ENCODE results near the gene PCSK5. TPM values are rescaled to one million over a fixed set of nuclear protein-coding genes. Genes with fewer than 3 reads are reported as not detected.

PCSK5 gene
- total and polyA plus RNA-seq, 2 of the 8 experiments (the other 6 are each of a cell fraction or from before 2014, with no cell fraction given): 5.5 to 10.7 TPM

DNA sequence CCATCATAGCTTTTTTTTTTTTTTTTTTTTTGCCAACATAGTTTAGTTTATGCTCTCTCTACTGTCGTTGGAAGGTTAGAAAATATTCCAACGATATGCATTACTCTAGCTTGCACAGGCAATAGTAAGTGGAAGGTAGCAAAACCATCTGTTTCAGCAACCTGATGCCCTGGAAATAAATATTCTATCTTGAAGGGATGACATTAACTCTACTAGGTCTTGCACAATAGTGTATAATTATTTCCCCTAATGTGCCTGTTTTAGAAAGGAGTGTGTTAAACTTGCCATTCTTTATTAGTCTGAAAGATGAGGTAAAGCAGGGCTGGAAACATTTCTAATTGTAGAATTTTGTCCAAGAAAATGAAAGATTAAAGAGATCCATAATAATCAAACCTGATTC lies 111.0 kb downstream of the PCSK5 start:
- Histone ChIP-seq H3K9me3 (ENCODE audit: insufficient read depth in 2 of 2, low read depth in 1 of 2, low read length in 1 of 2) (no peaks in the 10 kb centered on the region), H2BK5ac (ENCODE audit: low read depth, low read length) (no peak overlapping the region), H2BK120ac (replicated peaks; ENCODE audit: low read depth, low read length) (no peak overlapping the region), H3K36me3 (ENCODE audit: control insufficient read depth in 2 of 4, insufficient read depth in 4 of 4, low read length in 3 of 4) (no peaks in the 10 kb centered on the region; a peak in 1 of 8 replicates), H3K79me2 (ENCODE audit: control insufficient read depth in 1 of 2, insufficient read depth in 2 of 2, low read length in 2 of 2) (no peaks in the 10 kb centered on the region), H4K20me1 (replicated peaks in 1 of 2; ENCODE audit: control insufficient read depth in 1 of 2, insufficient read depth in 2 of 2, low read length in 2 of 2) (no peaks in the 10 kb centered on the region), H2AK5ac (ENCODE audit: low read depth, low read length) (no peak overlapping the region), H4K91ac (replicated peaks; ENCODE audit: insufficient read length, low read length) (no peak overlapping the region), H4K8ac (ENCODE audit: extremely low read depth, insufficient read depth, low read length) (no peak overlapping the region), H2BK12ac (ENCODE audit: low read depth, low read length) (no peak overlapping the region), H3K9ac (replicated peaks in 1 of 4; ENCODE audit: extremely low read depth in 1 of 4, low read depth in 3 of 4, low read length in 3 of 4) (no peak overlapping the region), H3K79me1 (ENCODE audit: low read depth, low read length) (no peaks in the 10 kb centered on the region; the same call in 1 of the 2 replicates), H2BK15ac (ENCODE audit: low read length) (no peak overlapping the region), H3K27ac (ENCODE audit: low read depth, low read length) (no peak overlapping the region), H3K23ac (ENCODE audit: insufficient read length) (no peak overlapping the region), H3K18ac (ENCODE audit: extremely low read depth, low read length) (no peak overlapping the region), H2BK20ac (ENCODE audit: low read length) (no peak overlapping the region), H3K4me3 (ENCODE audit: extremely low read depth in 1 of 4, insufficient read depth in 2 of 4, low read depth in 3 of 4, low read length in 4 of 4) (no peak overlapping the region), H3K14ac (ENCODE audit: insufficient read length) (no peak overlapping the region), H3K4me2 (ENCODE audit: insufficient read depth in 1 of 2, low read depth in 2 of 2, low read length in 2 of 2) (no peak overlapping the region), H3K56ac (replicated peaks; ENCODE audit: insufficient read length, low read depth, low read length) (no peak overlapping the region), H3K4ac (replicated peaks; ENCODE audit: insufficient read length, low read depth, low read length) (no peak overlapping the region), H3K23me2 (ENCODE audit: low read depth, low read length) (no peaks in the 10 kb centered on the region), H4K5ac (ENCODE audit: insufficient read length, low read depth, low read length) (no peak overlapping the region), H2AFZ (ENCODE audit: low read length) (no peak overlapping the region), H3K4me1 (replicated peaks in 1 of 4; ENCODE audit: control insufficient read depth in 3 of 4, insufficient read depth in 4 of 4, low read length in 3 of 4) (no peaks in the 10 kb centered on the region), H3K27me3 (replicated peaks in 1 of 4; ENCODE audit: control insufficient read depth in 3 of 4, extremely low read depth in 1 of 4, insufficient read depth in 3 of 4, low read length in 3 of 4) (no peaks in the 10 kb centered on the region)
- ChIA-PET CTCF (ENCODE audit: partially characterized antibody) (no interaction called here), POLR2A (ENCODE audit: partially characterized antibody) (no interaction called here)
- FAIRE-seq (no peak), DNase-seq (ENCODE audit: low read depth in 1 of 2, low spot score in 2 of 2) (no peak)
- WGBS, 2 experiments (ENCODE audit: extremely low coverage in 1 of 2, insufficient coverage in 1 of 2, insufficient read length in 1 of 2, insufficient replicate concordance in 2 of 2, low coverage in 1 of 2, low lambda C conversion rate in 2 of 2, missing lambda C conversion rate in 1 of 2): 77% methylated on average over 2 of the region's 2 CpGs; no CpG with 5 or more reads in 1 of the 2 experiments
- TF ChIP-seq POU5F1 (IDR thresholded peaks at IDR 0.05; ENCODE audit: low read depth, low read length): no peak
- TF ChIP-seq ASH2L (IDR thresholded peaks at IDR 0.05; ENCODE audit: low read length): no peak
- TF ChIP-seq SP1 (IDR thresholded peaks at IDR 0.05; ENCODE audit: low read depth, low read length): no peak
- no peak for TF ChIP-seq TAF7 (optimal IDR thresholded peaks at IDR 0.05; ENCODE audit: borderline replicate concordance, low read depth, low read length)
- TF ChIP-seq TEAD4 (IDR thresholded peaks at IDR 0.05; ENCODE audit: low read depth, low read length): no peak
- no peak for TF ChIP-seq MAFK (IDR thresholded peaks at IDR 0.05; ENCODE audit: low read depth, low read length)
- TF ChIP-seq BCL11A (IDR thresholded peaks at IDR 0.05; ENCODE audit: low read depth in 2 of 2, low read length in 2 of 2): no peak
- TF ChIP-seq RBBP5 (IDR thresholded peaks at IDR 0.05; ENCODE audit: borderline replicate concordance, low read depth, low read length): no peak
- TF ChIP-seq CBX5 (IDR thresholded peaks at IDR 0.05; ENCODE audit: low read depth, low read length): no peak
- no peak for TF ChIP-seq EGR1 (IDR thresholded peaks at IDR 0.05; ENCODE audit: borderline replicate concordance, low read depth, low read length)
- TF ChIP-seq CHD1 (IDR thresholded peaks at IDR 0.05; ENCODE audit: low read depth, low read length): no peak
